ENCODE results near the gene TPH2.

Gene TPH2

GRCh38 chr12:71938728-71939385 is at the start of gene TPH2:
Gene TPH2, plus strand, starts transcription at chr12:71938845. Its CDS starts 142 bp downstream, at chr12:71938987.
- peak; percentile 17 for DNase-seq

- DNase-seq: no peak
Observed at GRCh38 chr12:71890475-71890874, 48.2 kb upstream of the TPH2 start.

GRCh38 chr12:71892059-71892458 is 46.6 kb upstream of the TPH2 start:
- no peak for DNase-seq

- DNase-seq: no peak
Observed at GRCh38 chr12:71896205-71896882, 42.3 kb upstream of the TPH2 start.

DNA sequence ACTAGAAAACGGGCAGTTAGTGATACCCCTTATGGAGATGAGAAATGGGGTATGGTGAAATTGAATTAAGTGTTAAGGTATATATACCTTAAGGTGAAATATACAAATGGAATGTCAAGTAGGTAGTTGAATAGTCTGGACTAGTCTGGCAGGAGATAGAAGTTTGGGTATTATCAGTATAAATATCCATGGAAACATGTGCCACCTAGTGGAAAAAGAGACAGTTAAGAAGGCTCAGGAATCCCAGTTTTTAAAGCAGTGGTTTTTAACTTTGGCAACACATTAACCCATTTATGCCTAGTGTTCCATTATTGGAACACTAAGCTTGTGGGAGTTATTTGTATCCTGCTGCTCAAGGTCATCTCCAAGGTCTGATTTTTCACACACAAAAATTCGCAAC is 38.6 kb upstream of the TPH2 start:
- DNase-seq: no peak

GRCh38 chr12:71904629-71905028 is 34.0 kb upstream of the TPH2 start:
- peak; percentile 24 for DNase-seq

DNA sequence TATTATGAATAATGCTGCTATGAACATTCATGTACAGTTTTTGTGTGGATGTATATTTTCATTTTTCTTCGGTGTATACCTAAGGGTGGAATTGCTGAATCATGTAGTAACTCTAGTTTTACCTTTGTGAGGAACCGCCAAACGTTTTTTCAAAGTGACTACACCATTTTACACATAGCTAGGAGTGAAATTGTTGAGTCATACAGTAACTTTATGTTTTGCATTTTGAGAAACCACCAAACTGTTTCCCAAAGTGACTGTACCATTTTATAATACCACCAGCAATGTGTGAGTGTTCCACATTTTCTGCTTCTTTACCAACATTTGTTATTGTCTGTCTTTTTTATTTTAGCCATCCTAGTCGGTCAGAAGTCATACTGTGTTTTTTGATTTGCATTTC is 3.1 kb upstream of the TPH2 start:
- no peak for DNase-seq

DNA sequence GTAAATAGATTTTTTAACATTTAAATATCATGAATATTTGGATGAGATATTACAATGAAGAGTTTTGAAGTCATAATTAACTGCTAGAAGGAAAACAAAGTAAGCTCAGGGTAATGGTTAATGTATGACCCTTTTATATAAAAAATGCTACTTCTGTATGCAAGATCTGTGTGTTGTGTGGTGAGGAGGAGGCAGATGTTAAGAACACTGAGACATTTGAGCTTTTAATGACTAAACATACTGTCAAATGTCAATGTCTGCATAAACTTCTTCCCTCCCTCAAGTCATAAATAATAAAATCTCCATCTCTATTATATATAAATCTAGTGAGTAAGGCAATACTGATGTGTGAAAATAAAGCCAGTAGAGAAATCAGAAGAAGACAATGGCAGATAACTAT is 1.4 kb downstream of the TPH2 start:
- DNase-seq: no peak

DNA sequence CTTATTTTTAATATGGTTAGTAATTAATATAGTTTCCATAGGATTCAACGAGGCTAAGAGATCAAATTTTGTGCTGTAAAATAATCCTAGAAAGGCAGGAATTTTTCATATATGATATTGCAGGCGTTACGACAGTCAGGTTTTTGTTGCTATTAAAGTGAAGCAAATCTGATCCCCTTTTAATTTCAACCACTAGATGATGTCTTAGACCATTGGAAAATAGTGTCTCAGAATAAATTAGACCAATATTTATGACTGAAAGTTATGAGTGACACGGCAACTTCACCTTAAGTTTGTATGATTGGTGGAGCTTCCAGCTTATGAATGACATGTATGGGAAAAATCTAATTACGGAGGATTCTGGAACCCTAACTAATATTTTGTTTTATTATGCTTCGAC is 2.5 kb downstream of the TPH2 start:
- no peak for DNase-seq

DNA sequence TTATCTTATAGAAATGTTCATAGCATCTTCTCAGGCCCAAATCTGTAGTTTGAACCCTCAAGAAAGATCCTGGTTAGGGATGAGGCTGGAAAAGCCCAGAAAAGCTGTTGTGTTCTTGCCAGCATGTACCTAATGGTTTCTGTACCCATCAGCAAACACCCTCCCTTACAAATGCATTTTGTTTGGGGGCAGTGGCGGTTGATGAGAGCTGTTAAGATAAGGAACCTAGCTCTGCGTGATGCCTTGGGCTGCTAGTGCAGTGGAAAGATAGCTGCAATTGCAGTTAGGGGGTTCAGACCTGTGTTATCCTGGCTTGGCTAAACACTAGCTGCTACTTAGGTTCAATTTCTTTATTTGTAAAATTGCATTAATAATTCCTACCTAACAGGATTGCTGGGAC is 3.6 kb downstream of the TPH2 start:
- DNase-seq: no peak

GRCh38 chr12:71942703-71943102 is 4.1 kb downstream of the TPH2 start:
- DNase-seq: no peak

GRCh38 chr12:71945121-71945520 is 6.5 kb downstream of the TPH2 start:
- no peak for DNase-seq

GRCh38 chr12:71945883-71946282 is 7.2 kb downstream of the TPH2 start:
- no peak for DNase-seq

DNA sequence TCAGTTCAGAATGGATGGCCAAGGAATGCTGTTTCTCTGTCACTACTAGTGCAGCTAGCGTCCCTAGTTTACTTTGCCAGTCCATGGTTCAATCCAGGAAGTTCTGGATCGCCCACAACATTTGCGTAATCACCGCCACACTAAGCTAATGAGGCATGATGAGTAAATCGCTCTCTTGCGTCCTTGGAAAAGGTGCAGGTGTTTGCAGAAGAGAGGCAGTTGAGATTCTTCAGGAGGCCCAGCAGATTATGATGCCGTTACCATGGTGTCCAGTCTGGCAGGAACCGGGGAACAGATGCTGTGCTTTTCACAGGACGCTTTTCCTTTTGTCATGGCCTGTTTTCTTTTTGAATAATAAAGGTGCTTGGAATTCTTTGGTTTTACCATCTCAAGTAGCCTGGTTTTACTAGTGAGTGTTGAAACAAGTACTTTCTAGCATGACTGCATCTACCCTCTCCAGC is 9.0 kb downstream of the TPH2 start:
- DNase-seq: peak; percentile 27

DNA sequence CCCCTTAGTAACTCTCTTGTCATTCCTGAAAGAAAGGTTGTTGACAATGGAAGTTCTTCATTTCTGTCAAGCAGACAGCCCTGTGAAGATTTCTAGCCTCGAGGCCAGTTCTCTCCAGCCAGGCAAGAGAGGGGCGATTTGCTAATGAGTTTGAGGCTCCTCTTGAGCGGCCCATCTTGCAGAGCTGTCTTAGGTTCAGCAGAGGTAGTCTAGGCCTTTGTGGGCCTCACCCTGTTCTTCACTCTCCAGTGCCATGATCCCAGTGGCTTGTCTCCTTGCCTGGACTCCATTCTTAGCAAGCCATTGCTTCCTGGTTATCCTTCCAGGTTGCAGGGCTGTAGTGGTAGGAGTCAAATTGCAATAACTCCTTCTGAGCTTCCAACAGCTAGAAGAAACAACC is 9.7 kb downstream of the TPH2 start:
- DNase-seq: no peak

GRCh38 chr12:71949646-71950045 is 11.0 kb downstream of the TPH2 start:
- DNase-seq: no peak

DNA sequence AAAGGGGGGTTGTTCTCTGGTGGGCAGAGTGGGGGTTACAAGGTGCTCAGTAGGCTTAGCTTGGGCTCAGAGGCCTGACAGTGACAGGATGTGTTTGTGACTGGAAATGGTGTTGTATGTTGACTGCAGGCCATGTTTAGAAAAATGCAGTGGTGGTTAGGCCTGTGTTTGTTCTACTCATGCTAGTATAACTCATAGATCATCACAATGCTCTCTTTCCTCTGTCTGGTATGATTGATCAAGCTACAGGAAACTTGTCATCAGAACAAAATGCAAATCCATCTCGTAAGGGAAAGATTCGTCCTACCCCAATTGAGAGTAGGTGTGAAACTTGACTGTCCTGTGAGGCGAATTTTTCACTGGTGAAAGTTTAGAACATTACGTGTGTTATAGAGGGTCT is 11.8 kb downstream of the TPH2 start:
- no peak for DNase-seq

DNA sequence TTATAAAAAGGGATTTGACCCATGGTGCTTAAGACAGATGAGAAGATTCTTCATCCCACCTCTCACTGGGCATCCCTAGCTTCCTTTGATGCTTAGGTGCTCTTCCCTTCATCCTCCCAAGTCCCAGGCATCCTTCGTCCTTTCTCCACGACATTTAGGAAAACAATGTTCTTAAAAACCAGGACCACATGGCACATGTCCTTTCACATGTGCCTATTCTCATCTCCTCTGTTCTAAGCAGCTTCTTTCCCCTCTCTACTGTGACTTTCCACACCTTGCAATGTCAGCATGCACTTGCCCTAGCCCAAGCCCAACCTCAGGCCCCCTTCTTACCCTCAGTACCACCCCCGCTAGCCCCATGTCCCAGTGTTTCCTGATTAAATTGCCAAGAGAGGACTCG is 12.2 kb downstream of the TPH2 start:
- DNase-seq: no peak

- DNase-seq: no peak
Observed at GRCh38 chr12:71954083-71954778, 15.6 kb downstream of the TPH2 start.

DNA sequence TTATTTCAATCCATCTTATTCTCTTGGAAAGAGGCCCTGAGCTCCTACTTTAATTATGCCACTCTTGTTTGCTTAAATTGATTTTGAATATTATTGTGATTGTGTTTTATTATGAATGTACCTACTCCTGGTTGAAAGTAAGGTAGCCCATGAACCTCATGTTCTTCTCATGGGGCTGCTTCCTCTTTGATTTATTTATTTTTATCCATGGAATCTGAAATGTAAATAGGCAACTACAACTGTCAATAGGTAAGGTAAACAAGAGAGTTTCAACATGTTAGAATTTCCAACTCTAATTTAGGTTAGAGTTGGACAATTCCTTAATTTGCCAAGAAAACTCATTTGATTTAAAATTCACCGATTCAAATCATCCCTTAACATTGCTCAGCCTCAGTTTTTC is 16.2 kb downstream of the TPH2 start:
- DNase-seq: no peak

GRCh38 chr12:71955970-71956369 is 17.3 kb downstream of the TPH2 start:
- DNase-seq: no peak

- DNase-seq: no peak
Observed at GRCh38 chr12:71958056-71958455, 19.4 kb downstream of the TPH2 start.

DNA sequence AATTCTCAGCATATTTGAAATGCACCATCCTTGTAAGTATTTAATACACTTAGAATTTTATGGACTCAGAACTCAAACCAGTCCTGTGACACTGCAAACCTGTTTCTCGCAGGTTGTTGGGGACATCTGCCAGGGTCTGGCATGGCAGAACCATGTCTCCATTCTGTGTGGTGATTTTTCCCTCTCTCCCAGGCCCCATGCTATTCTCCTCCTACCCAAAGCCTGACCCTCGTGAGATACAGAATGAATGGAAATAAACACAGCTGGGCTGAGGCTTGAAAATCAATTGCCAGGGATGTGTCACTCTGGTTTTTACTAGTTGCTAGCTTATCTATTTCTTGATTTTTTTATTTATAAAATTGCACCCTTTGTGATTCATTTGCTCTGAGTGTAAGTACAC is 19.8 kb downstream of the TPH2 start:
- DNase-seq: no peak

DNA sequence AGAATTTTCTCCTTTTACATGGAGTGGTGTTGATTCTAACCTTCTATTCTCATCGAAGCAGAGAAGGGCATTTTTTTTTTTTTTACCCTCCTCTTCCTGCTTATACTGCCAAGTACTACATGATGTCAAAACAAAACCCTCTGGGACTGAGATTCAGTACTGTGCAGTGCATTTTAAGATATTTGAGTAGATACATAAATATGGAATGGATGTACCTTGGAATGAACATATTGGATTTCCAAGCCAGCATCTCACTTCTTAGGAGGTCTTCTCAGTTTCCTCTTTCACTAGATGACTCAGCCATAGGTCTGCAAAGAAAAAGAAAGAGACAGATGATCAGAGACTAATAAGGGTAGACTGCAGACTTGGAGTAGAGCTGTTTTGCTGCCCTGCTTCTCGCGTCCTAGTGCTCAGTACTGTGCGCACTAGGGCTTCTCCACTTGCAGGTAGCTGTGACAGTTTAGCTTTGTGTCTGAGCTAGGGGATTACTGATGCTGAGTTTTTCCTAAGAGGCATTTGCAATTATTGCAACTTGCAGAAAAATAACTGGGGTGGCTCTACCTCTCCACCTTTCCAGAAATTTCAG is 20.4 kb downstream of the TPH2 start:
- no peak for DNase-seq

All from inflammatory macrophage treated with lipopolysaccharide for 4 hours (primary cell).